Retinal pigment epithelial cell (primary cell): Measurements from ENCODE around the gene CCDC102B.

ENCODE experiments used
- DNase-seq: peaks from one replicate; pipeline ENCODE4 v3.0.0-alpha.2; 2010; ENCODE audit warnings: low read depth
- H3K4me3 ChIP-seq: 2 replicates; pipeline ENCODE4 v1.5.1; 2011; ENCODE audit warnings: mild to moderate bottlenecking, low read length, control low read depth, moderate library complexity
- CTCF ChIP-seq: conservative IDR thresholded peaks from 2 replicates; pipeline ENCODE4 v1.5.1; 2011; ENCODE audit warnings: low read depth, low read length, control low read depth, inconsistent platforms

CCDC102B gene

GRCh38 chr18:68840554-68841263 lies 42.8 kb downstream of the CCDC102B start:
- no peak for TF ChIP-seq CTCF
- DNase-seq: peak; percentile 77
- no peak overlapping the region for H3K4me3 ChIP-seq

- no peak for TF ChIP-seq CTCF
Measured at GRCh38 chr18:68841301-68841700, 43.4 kb downstream of the CCDC102B start.

GRCh38 chr18:68842951-68843350 lies 45.1 kb downstream of the CCDC102B start:
- H3K4me3 ChIP-seq: no peak overlapping the region
- no peak for DNase-seq
- TF ChIP-seq CTCF: no peak

More at GRCh38 chr18:68841301-68841700, 43.4 kb downstream of the CCDC102B start:
- H3K4me3 ChIP-seq: no peak overlapping the region
- no peak for DNase-seq

GRCh38 chr18:68843473-68844089 lies 45.7 kb downstream of the CCDC102B start:
- TF ChIP-seq CTCF: peak; percentile 21
- H3K4me3 ChIP-seq: no peak overlapping the region
- DNase-seq: no peak

GRCh38 chr18:68847219-68847837 lies 49.4 kb downstream of the CCDC102B start:
- H3K4me3 ChIP-seq: no peak overlapping the region
- DNase-seq: no peak
- TF ChIP-seq CTCF: peak; percentile 59

- no peak for TF ChIP-seq CTCF
- no peak overlapping the region for H3K4me3 ChIP-seq
- DNase-seq: no peak
Measured at GRCh38 chr18:68848242-68848641, 50.4 kb downstream of the CCDC102B start.
